GM21723 (cell line): ENCODE results near the gene STH.

Experiments
- ATAC-seq: cut with Tn5 transposase; IDR thresholded peaks from one replicate; pipeline ENCODE4 v1.9.1; 2021; ENCODE audit warnings: mild to moderate bottlenecking, moderate library complexity; ENCODE audit not compliant: unreplicated experiment

Gene STH

DNA sequence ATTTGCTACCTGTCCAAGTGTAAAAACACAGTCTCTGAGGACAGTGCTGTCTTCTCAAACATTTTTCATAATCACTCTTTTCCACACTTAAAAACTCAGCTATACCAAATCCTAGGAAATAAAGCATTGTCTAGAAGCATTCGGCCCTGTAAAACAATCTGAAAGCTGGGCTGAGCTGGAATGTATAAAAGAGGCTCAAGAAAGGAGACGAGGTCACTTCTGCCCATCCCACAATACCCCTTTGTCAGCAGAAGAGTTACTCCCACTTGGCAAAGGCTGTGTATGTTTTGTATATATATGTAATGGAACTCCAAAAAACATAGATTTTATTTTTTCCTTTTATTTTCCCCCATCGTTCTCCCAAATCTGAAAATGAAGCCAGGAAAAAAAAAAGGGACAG lies 43.9 kb downstream of the STH start:
- no peak for ATAC-seq

DNA sequence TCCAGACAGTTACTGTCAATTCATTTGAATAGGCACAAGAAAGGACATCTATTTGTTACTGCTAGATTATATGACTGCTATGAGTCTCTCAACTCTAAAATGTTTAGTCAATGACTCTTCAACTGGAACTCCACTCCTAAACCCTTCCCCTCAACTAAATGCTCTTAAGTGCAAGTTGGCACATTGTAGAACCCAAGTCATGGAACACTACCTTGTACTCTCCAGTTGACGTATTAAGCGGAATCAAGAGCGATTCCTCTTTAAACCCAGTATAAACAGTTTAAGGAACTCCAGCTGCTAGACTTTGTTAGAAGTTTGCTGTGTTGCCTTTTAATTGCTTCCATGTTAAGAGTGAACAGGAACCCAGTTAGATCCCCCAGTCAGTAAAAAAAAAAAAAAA lies 44.6 kb downstream of the STH start:
- no peak for ATAC-seq

DNA sequence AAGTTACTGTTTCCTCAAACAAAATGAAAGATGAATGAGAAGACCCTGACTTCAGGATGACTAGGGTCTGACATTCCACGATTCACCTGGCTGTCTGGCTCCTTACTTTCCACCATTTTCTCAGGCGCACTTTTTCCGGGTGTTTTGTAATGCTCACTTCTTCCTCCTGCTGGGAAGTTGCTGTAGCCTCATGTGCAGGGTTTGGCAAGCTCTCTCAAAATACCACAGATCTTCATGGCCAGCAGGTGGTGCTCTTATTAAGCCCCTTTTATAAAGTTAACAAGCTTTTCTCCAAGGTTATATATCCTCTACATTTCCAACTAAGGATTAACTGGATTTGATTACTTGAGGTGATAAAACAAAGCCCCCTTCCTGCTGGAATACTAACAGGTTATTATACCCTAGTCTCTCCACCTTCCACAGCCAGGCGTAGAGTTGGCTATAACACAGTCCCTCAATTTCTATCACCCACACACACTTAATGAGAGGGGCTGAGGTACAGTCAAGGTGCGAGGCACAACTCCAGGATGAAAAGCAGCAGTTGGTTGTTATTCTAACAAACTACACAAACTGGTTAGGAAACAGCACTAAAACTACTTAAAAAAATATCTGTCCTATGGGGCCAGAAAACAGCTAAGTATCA lies 45.4 kb downstream of the STH start:
- no peak for ATAC-seq

DNA sequence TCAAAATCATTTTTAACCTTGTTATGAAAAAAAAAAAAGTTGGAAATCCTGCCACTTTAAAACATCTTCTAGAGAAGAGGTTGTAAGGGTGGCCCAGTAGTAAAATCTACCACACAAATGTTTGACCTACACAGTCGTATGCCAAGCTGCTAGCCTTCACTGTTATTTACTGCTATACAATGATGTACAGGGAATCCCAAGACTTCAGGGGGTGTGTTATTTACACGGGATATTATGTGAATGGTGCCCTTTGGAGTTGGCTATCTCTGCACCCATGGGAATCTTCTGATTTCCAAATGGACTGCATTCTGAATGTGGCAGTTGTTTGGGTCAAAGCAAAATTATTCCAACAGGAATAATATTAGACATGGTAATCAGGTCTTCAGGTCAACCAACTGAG lies 45.9 kb downstream of the STH start:
- no peak for ATAC-seq

DNA sequence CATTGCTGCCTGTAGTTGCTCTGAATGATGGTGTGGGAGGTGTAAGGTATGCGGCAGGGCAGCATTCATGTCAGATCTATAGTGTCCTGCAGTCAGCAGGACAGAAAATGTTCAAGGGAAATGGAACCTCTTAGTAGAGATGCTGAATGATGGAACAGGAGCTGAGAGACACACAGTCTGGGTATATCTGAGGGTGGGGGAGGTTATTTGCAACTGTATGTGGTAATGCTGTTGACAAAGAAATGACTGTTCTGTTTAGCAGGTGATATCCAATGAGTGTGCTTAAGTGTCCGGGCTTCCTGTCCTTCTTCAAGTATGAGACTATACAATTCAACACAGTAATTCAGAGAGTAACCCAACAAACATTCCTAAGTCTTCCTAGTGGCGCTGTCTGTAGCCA lies 46.6 kb downstream of the STH start:
- ATAC-seq, result no peak

DNA sequence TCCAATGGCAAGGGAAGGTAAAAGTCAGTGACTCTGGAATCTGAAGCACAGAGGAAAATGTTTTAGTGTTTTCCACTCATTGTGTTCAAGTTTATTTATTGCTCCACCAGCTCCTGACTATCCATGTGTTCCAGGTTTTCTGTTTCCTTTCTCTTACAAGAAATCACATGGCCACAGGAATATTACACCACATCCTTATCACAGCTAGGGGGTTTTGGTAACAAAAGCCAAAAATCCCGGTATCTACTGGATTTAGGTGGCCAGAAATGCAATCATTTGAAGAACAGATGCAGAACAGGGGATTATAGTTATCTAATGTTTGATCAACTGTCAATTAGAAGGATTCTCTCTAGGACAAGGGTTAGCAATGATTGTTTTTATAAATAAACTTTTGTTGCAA lies 47.9 kb downstream of the STH start:
- ATAC-seq, result no peak

DNA sequence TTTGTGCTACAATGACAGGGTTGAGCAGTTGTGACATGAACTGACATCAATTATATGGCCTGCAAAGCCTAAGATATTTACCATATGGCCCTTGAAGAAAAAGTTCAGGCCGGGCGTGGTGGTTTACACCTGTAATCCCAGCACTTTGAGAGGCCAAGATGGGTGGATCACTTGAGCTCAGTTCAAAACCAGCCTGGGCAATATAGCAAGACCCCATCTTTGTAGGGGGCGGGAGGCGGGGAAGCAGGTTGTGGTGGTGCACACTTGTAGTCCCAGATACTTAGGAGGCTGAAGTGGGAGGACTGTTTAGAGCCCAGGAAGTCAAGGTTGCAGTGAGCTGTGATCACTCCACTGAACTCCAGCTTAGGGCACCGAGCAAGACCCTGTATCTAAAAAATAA lies 48.3 kb downstream of the STH start:
- no peak for ATAC-seq

DNA sequence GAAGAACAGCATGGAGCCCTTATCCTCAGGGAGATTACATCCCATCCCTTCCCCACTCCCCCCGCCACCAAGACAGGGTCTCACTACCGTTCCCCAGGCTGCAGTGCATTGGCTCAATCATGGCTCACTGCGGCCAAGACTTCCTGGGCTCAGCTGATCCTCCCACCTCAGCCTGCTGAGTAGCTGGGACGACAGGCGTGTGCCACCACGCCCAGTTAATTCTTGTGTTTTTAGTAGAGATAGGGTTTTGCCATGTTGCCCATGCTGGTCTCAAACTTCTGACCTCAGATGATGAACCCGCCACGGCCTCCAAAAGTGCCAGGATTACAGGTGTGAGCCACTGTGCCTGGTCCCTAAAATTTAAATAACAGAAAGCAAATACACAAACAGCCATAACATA lies 48.8 kb downstream of the STH start:
- ATAC-seq, result no peak
